Neutrophil (primary cell): ENCODE data around the gene WDR7.

Experiments
- H3K27ac ChIP-seq: fragments of 200-600 bp; sonication (generic); 2 replicates; pipeline ENCODE4 v1.5.1; 2016; ENCODE audit warnings: mild to moderate bottlenecking, moderate library complexity
- H3K27me3 ChIP-seq: fragments of 200-600 bp; sonication (generic); 2 replicates; pipeline ENCODE4 v1.6.0; 2016; ENCODE audit warnings: mild to moderate bottlenecking
- H3K36me3 ChIP-seq: fragments of 200-600 bp; sonication (generic); 2 replicates; pipeline ENCODE4 v1.5.1; 2017
- H3K4me1 ChIP-seq, 2 experiments: fragments of 200-600 bp in 1 of 2; sonication (generic) in 1 of 2; 1 replicate in 1 of 2; 2 replicates in 1 of 2; pipeline versions ENCODE4 v1.5.1 to v1.6.1; 2013 to 2016; ENCODE audit warnings: low read depth in 1 of 2, low read length in 1 of 2, mild to moderate bottlenecking in 1 of 2, moderate library complexity in 1 of 2; ENCODE audit not compliant: control insufficient read depth in 1 of 2, insufficient read depth in 1 of 2
- H3K4me3 ChIP-seq, 2 experiments: fragments of 200-600 bp in 1 of 2; sonication (generic) in 1 of 2; 1 replicate in 1 of 2; 2 replicates in 1 of 2; pipeline ENCODE4 v1.5.1; 2013 to 2016; ENCODE audit warnings: low read depth in 1 of 2, low read length in 1 of 2, mild to moderate bottlenecking in 1 of 2, moderate library complexity in 1 of 2
- H3K9me3 ChIP-seq: fragments of 200-600 bp; sonication (generic); 2 replicates; pipeline ENCODE4 v1.5.1; 2016
- TF ChIP-seq, protein P1 (sequence below): fragments of 200-600 bp; sonication (generic); IDR thresholded peaks from 2 replicates; pipeline ENCODE4 v1.5.1; 2016; ENCODE audit warnings: antibody characterized with exemption

WDR7 gene

DNA sequence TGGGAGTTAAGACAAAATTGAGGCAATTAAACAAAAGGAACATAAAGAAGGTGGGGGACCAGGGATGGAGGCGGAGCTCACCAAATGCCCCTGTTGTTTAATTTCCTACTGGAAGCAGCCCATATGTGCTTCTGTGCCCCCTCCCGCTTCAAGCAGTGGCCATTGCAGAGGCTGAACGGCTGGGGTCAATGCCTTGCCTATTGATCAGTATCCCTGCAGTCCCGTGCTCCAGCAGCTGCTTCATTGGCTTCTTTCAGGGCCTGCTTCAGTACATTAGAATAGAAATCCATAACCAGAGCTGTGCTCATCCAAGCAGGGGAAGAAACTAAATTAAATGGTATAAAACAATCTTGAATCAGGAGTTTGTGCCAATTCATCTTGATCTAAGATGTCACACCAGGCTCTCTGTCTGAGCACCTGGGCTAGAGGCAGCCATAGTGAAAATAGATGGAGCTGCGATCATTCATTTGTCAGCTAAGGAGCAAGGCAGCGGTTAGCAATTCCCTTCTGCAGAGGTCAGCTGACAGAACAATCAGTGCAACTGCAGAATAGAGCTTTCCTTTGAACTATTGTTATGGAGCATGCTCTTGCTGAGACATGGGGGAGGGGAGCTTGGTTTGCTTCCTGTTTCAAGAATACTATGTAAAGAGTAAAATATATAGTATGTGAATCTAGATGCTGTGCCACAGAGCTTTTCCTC, 222.4 kb downstream of the WDR7 start:
- H3K36me3 ChIP-seq = no peaks in the 10 kb centered on the region
- no peak overlapping the region for H3K4me3 ChIP-seq
- no peak overlapping the region for H3K27ac ChIP-seq
- TF ChIP-seq, protein P1, sequence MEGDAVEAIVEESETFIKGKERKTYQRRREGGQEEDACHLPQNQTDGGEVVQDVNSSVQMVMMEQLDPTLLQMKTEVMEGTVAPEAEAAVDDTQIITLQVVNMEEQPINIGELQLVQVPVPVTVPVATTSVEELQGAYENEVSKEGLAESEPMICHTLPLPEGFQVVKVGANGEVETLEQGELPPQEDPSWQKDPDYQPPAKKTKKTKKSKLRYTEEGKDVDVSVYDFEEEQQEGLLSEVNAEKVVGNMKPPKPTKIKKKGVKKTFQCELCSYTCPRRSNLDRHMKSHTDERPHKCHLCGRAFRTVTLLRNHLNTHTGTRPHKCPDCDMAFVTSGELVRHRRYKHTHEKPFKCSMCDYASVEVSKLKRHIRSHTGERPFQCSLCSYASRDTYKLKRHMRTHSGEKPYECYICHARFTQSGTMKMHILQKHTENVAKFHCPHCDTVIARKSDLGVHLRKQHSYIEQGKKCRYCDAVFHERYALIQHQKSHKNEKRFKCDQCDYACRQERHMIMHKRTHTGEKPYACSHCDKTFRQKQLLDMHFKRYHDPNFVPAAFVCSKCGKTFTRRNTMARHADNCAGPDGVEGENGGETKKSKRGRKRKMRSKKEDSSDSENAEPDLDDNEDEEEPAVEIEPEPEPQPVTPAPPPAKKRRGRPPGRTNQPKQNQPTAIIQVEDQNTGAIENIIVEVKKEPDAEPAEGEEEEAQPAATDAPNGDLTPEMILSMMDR = no peak
- no peaks in the 10 kb centered on the region for H3K27me3 ChIP-seq
- H3K4me1 ChIP-seq = no peaks in the 10 kb centered on the region
- no peaks in the 10 kb centered on the region for H3K9me3 ChIP-seq

GRCh38 chr18:56878711-56879110, 227.6 kb downstream of the WDR7 start:
- no peaks in the 10 kb centered on the region for H3K27me3 ChIP-seq
- TF ChIP-seq, protein P1 = no peak
- H3K4me1 ChIP-seq = no peaks in the 10 kb centered on the region
- H3K9me3 ChIP-seq = no peaks in the 10 kb centered on the region
- H3K4me3 ChIP-seq = no peak overlapping the region
- H3K36me3 ChIP-seq = peaks cover 3% of the 10 kb centered on the region
- no peak overlapping the region for H3K27ac ChIP-seq

DNA sequence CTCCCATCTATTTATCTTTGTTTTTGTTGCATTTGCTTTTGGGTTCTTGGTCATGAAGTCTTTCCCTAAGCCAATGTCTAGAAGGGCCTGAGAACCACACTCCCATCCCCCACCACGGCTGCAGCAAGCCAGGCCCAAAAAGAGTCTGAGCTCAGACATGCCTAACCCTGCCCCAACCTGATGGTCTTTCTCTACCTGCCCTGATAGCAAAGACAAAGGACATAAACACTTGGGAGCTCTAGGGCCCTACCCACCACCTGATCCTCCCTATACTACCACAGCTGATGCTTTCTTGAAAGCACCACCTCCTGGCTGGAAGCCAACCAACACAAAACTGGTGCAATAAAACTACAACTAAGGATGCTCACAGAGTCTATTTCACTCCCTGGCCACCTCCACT, 233.4 kb downstream of the WDR7 start:
- Histone ChIP-seq H3K4me1 (no peaks in the 10 kb centered on the region), H3K36me3 (peaks cover 3% of the 10 kb centered on the region), H3K9me3 (no peaks in the 10 kb centered on the region), H3K27me3 (no peaks in the 10 kb centered on the region), H3K4me3 (no peak overlapping the region), H3K27ac (no peak overlapping the region)
- TF ChIP-seq, protein P1 = no peak

- Histone ChIP-seq H3K36me3 (no peaks in the 10 kb centered on the region), H3K27ac (no peak overlapping the region), H3K9me3 (no peaks in the 10 kb centered on the region), H3K4me3 (no peak overlapping the region), H3K4me1 (no peaks in the 10 kb centered on the region), H3K27me3 (no peaks in the 10 kb centered on the region)
- TF ChIP-seq, protein P1 = no peak
These were observed 237.8 kb downstream of the WDR7 start for GRCh38 chr18:56888978-56889377.

- Histone ChIP-seq H3K36me3 (no peaks in the 10 kb centered on the region), H3K4me1 (no peaks in the 10 kb centered on the region), H3K9me3 (no peaks in the 10 kb centered on the region), H3K4me3 (no peak overlapping the region), H3K27me3 (no peaks in the 10 kb centered on the region), H3K27ac (no peak overlapping the region)
- TF ChIP-seq, protein P1 = no peak
These were observed 238.5 kb downstream of the WDR7 start for GRCh38 chr18:56889621-56890020.

GRCh38 chr18:56890632-56891031, 239.5 kb downstream of the WDR7 start:
- no peaks in the 10 kb centered on the region for H3K27me3 ChIP-seq
- TF ChIP-seq, protein P1 = no peak
- no peaks in the 10 kb centered on the region for H3K36me3 ChIP-seq
- H3K27ac ChIP-seq = no peak overlapping the region
- no peak overlapping the region for H3K4me3 ChIP-seq
- H3K4me1 ChIP-seq = no peaks in the 10 kb centered on the region
- no peaks in the 10 kb centered on the region for H3K9me3 ChIP-seq
